Sigmoid colon (tissue), 4 donors: ENCODE measurements around the gene PRDM4.
"Not testable (repeated sequence)": the region's sequence is repeated elsewhere in the genome, so short reads cannot be mapped to it uniquely, and the experiment has no call there.

Source experiments
- POLR2AphosphoS5 ChIP-seq, 4 donors: sonication (generic); formaldehyde crosslinking; IDR thresholded peaks; one replicate each; pipeline ENCODE4 v1.6.1; 2017; ENCODE audit warnings: antibody characterized with exemption in 4 of 4
- TF ChIP-seq, protein P1 (sequence below), 4 experiments: fragments of 450-650 bp in 3 of 4; fragments of 200-600 bp in 1 of 4; IDR thresholded peaks; one replicate each; pipeline ENCODE4 v1.5.1; 2016 to 2019; ENCODE audit warnings: antibody characterized with exemption in 4 of 4, mild to moderate bottlenecking in 3 of 4, moderate library complexity in 2 of 4

- TF ChIP-seq, protein P1, sequence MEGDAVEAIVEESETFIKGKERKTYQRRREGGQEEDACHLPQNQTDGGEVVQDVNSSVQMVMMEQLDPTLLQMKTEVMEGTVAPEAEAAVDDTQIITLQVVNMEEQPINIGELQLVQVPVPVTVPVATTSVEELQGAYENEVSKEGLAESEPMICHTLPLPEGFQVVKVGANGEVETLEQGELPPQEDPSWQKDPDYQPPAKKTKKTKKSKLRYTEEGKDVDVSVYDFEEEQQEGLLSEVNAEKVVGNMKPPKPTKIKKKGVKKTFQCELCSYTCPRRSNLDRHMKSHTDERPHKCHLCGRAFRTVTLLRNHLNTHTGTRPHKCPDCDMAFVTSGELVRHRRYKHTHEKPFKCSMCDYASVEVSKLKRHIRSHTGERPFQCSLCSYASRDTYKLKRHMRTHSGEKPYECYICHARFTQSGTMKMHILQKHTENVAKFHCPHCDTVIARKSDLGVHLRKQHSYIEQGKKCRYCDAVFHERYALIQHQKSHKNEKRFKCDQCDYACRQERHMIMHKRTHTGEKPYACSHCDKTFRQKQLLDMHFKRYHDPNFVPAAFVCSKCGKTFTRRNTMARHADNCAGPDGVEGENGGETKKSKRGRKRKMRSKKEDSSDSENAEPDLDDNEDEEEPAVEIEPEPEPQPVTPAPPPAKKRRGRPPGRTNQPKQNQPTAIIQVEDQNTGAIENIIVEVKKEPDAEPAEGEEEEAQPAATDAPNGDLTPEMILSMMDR (IDR thresholded peaks at IDR 0.05) = not testable (repeated sequence)
- TF ChIP-seq POLR2AphosphoS5 (IDR thresholded peaks at IDR 0.05) = not testable (repeated sequence)
Measured at GRCh38 chr12:107727327-107727726, 33.6 kb downstream of the PRDM4 start.
